Upper lobe of left lung (tissue), 6 donors: Measurements from ENCODE around the gene CHMP2A. TPM values are rescaled to one million over a fixed set of nuclear protein-coding genes. Genes with fewer than 3 reads are reported as not detected.

Experiments used
- ATAC-seq, 2 donors: fragments of 200-7000 bp; cut with Tn5 transposase; one replicate each; pipeline ENCODE4 v1.9.1; 2022; ENCODE audit warnings: mild to moderate bottlenecking in 2 of 2, moderate library complexity in 2 of 2; ENCODE audit not compliant: low FRiP score in 2 of 2
- DNase-seq, 2 donors: peaks; one replicate each; pipeline ENCODE4 v3.0.0-alpha.2; 2019 to 2020
- H3K27ac ChIP-seq, 4 donors: fragments of 200-600 bp; sonication (generic); one replicate each; pipeline ENCODE4 v1.5.1; 2016 to 2019
- H3K27me3 ChIP-seq, 4 donors: fragments of 200-600 bp; sonication (generic); one replicate each; pipeline ENCODE4 v1.5.1; 2017 to 2019
- H3K36me3 ChIP-seq, 4 donors: fragments of 200-600 bp; sonication (generic); one replicate each; pipeline ENCODE4 v1.5.1; 2016 to 2019
- H3K4me1 ChIP-seq, 4 donors: fragments of 200-600 bp; sonication (generic); one replicate each; pipeline ENCODE4 v1.5.1; 2018 to 2019
- H3K4me3 ChIP-seq, 4 donors: fragments of 200-600 bp; sonication (generic); one replicate each; pipeline ENCODE4 v1.5.1; 2017 to 2019; ENCODE audit warnings: mild to moderate bottlenecking in 2 of 4, moderate library complexity in 1 of 4
- H3K9me3 ChIP-seq, 4 donors: fragments of 200-600 bp; sonication (generic); one replicate each; pipeline ENCODE4 v1.5.1; 2018 to 2019
- CTCF ChIP-seq, 6 experiments: fragments of 450-650 bp in 4 of 6; fragments of 200-600 bp in 2 of 6; sonication (generic) in 2 of 6; IDR thresholded peaks; one replicate each; pipeline ENCODE4 v1.5.1; 2016 to 2019; ENCODE audit warnings: antibody characterized with exemption in 6 of 6
- EP300 ChIP-seq, 4 donors: sonication (generic); formaldehyde crosslinking; IDR thresholded peaks; one replicate each; pipeline ENCODE4 v1.5.1; 2017; ENCODE audit warnings: antibody characterized with exemption in 4 of 4, control low read depth in 2 of 4
- POLR2A ChIP-seq, 4 donors: fragments of 450-650 bp; IDR thresholded peaks; one replicate each; pipeline ENCODE4 v1.5.1; 2016 to 2017; ENCODE audit warnings: antibody characterized with exemption in 4 of 4, mild to moderate bottlenecking in 2 of 4
- POLR2AphosphoS5 ChIP-seq, 2 donors: sonication (generic); formaldehyde crosslinking; IDR thresholded peaks; one replicate each; pipeline ENCODE4 v1.5.1; 2017; ENCODE audit warnings: antibody characterized with exemption in 2 of 2
- WGBS, 2 donors: methylation state at CpG; one replicate each; pipeline ENCODE4 v1.1.5; 2017 to 2018; 5-methylcytosine and 5-hydroxymethylcytosine counted together
- total RNA-seq, 6 donors: library from RNA; depleted of rRNA in 4 of 6; stranded (reverse); fragments of >200 nt in 4 of 6; gene quantifications; one replicate each; pipeline versions ENCODE4 v1.1.0 to v1.2.1, GENCODE V29; 2016 to 2021
- donor health status: DM: no; HTN: no; CAD: no; lungs with moderate emphysema.
- donor health status: DM: no; HTN: yes; CAD: no; lungs with severe emphysema.

Gene CHMP2A
- total RNA-seq, 6 donors from 2014 or later = 75.4 to 162 (median 123) TPM

- DNase-seq (peak in 1 of 2 donors; percentile 15), ATAC-seq (no peak)
- Histone ChIP-seq H3K4me1 (peaks cover 22 to 39% (median 26%) of the 10 kb centered on the region in 4 donors), H3K27ac (peak overlapping the region in 1 of 4 donors; percentile 95), H3K9me3 (no peaks in the 10 kb centered on the region), H3K27me3 (no peaks in the 10 kb centered on the region), H3K4me3 (no peak overlapping the region), H3K36me3 (peaks cover 3 to 26% (median 24%) of the 10 kb centered on the region in 4 donors)
- 96 to 99% methylated on average over 8 of the region's 8 CpGs for WGBS, 2 donors
- TF ChIP-seq POLR2A (IDR thresholded peaks at IDR 0.05) (no peak), EP300 (IDR thresholded peaks at IDR 0.05) (no peak), POLR2AphosphoS5 (IDR thresholded peaks at IDR 0.05) (no peak), CTCF (IDR thresholded peaks at IDR 0.05) (no peak)
These were observed 16.7 kb upstream of the CHMP2A start for GRCh38 chr19:58571575-58571947.

GRCh38 chr19:58570770-58571574, 16.1 kb upstream of the CHMP2A start:
- 91 to 94% methylated on average over 9 to 18 of the region's 25 CpGs for WGBS, 2 donors
- TF ChIP-seq EP300 (IDR thresholded peaks at IDR 0.05) (no peak), POLR2A (IDR thresholded peaks at IDR 0.05) (no peak), POLR2AphosphoS5 (IDR thresholded peaks at IDR 0.05) (no peak), CTCF (IDR thresholded peaks at IDR 0.05) (no peak)
- H3K27me3 ChIP-seq = no peaks in the 10 kb centered on the region
- ATAC-seq (no peak), DNase-seq (peak; percentile 19 to 85)
- peaks cover 3 to 27% (median 25%) of the 10 kb centered on the region in 4 donors for H3K36me3 ChIP-seq
- no peak overlapping the region for H3K27ac ChIP-seq
- peaks cover 19 to 33% (median 21%) of the 10 kb centered on the region in 4 donors for H3K4me1 ChIP-seq
- no peaks in the 10 kb centered on the region for H3K9me3 ChIP-seq
- no peak overlapping the region for H3K4me3 ChIP-seq

GRCh38 chr19:58569943-58570670, 15.2 kb upstream of the CHMP2A start:
- DNase-seq = peak in 1 of 2 donors; percentile 19
- H3K36me3 ChIP-seq = peaks cover 3 to 27% (median 25%) of the 10 kb centered on the region in 4 donors
- 84 to 90% methylated on average over 3 to 8 of the region's 8 CpGs for whole genome bisulfite sequencing, 2 donors

GRCh38 chr19:58569191-58569942, 14.5 kb upstream of the CHMP2A start:
- H3K4me3 ChIP-seq = no peak overlapping the region
- peaks cover 14 to 26% (median 16%) of the 10 kb centered on the region in 4 donors for H3K4me1 ChIP-seq
- TF ChIP-seq POLR2AphosphoS5 (IDR thresholded peaks at IDR 0.05) = no peak
- TF ChIP-seq POLR2A (IDR thresholded peaks at IDR 0.05) = no peak
- no peak for TF ChIP-seq CTCF (IDR thresholded peaks at IDR 0.05)
- TF ChIP-seq EP300 (IDR thresholded peaks at IDR 0.05) = no peak
- ATAC-seq = no peak
- no peaks in the 10 kb centered on the region for H3K27me3 ChIP-seq
- H3K36me3 ChIP-seq = peaks cover 3 to 27% (median 25%) of the 10 kb centered on the region in 4 donors
- peak in 1 of 2 donors; percentile 12 for DNase-seq
- no peak overlapping the region for H3K27ac ChIP-seq
- no peaks in the 10 kb centered on the region for H3K9me3 ChIP-seq
- WGBS, 2 donors = 95 to 96% methylated on average over 6 of the region's 6 CpGs

More at GRCh38 chr19:58569943-58570670, 15.2 kb upstream of the CHMP2A start:
- peaks cover 18 to 30% (median 19%) of the 10 kb centered on the region in 4 donors for H3K4me1 ChIP-seq
- TF ChIP-seq CTCF (IDR thresholded peaks at IDR 0.05) (no peak), POLR2A (IDR thresholded peaks at IDR 0.05) (no peak), POLR2AphosphoS5 (IDR thresholded peaks at IDR 0.05) (no peak), EP300 (IDR thresholded peaks at IDR 0.05) (no peak)
- ATAC-seq = no peak
- no peak overlapping the region for H3K4me3 ChIP-seq
- no peaks in the 10 kb centered on the region for H3K9me3 ChIP-seq
- H3K27me3 ChIP-seq = no peaks in the 10 kb centered on the region
- no peak overlapping the region for H3K27ac ChIP-seq
